Uterus (tissue), 2 donors: Measurements from ENCODE around the gene GALNT2.

Experiments used
- CTCF ChIP-seq, 4 experiments: fragments of 200-600 bp in 2 of 4; fragments of 450-650 bp in 2 of 4; sonication (generic) in 2 of 4; IDR thresholded peaks; one replicate each; pipeline ENCODE4 v1.5.1; 2016 to 2019; ENCODE audit warnings: antibody characterized with exemption in 4 of 4, mild to moderate bottlenecking in 2 of 4, moderate library complexity in 1 of 4
- POLR2A ChIP-seq, 2 donors: fragments of 450-650 bp; IDR thresholded peaks; one replicate each; pipeline ENCODE4 v1.6.1; 2016; ENCODE audit warnings: antibody characterized with exemption in 2 of 2, mild to moderate bottlenecking in 1 of 2, moderate library complexity in 1 of 2

DNA sequence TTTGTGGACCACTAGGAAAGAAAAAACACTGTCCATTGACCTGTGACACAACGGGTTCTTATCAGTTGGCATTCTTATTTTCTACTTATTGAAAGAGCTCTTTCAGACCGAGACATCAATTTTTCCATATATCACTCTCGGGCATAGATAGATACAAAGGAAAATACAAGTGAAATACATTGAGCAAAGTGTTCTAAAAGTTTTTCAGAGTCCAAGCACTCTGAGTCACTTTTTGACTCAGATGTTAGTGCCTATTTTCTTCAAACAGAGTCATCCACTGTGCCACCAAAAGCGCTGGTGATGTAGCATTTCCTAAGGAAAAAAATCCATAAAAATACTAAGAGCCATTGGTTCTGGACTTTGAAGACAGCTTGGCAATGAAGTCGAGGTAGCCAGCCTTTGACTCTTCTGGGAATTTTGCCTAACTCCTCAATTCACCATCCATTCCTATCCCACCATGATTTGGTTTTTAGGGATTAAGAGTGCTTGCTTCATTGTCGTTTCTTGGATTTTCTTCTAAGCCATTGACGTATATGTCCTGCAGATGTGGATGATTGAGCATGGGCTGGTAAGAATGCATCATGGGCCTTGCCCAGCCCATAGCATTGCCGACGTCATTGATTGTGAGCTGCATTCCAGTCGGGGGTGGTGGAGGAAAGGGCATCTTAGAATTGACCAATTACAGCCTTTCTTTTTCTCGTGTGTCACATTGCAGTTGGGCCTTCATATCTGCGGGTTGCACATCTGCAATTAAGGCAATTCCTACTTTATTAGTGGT is 10.6 kb downstream of the GALNT2 start:
- no peak for TF ChIP-seq CTCF (IDR thresholded peaks at IDR 0.05)
- TF ChIP-seq POLR2A (IDR thresholded peaks at IDR 0.05): no peak
